GM12878 (cell line): Measurements from ENCODE around the gene GP9. TPM values are rescaled to one million over a fixed set of nuclear protein-coding genes. Genes with fewer than 3 reads are reported as not detected.

ENCODE experiments used
- ATAC-seq: fragments of 200-7000 bp; cut with Tn5 transposase; 3 replicates; pipeline ENCODE4 v1.9.1; 2020; ENCODE audit warnings: mild to moderate bottlenecking, moderate library complexity
- BruUV-seq: library from RNA; stranded (reverse); fragments of 400-500 nt; replicated peaks from 2 replicates; lab custom pipeline; 2021; lab: Mats Ljungman, UMichigan
- CTCF ChIA-PET: fragments of 300-600 bp; sonication (Branson Sonifier 250); formaldehyde crosslinking; extraction: SDS; loops from one replicate; lab custom pipeline; 2021; ENCODE audit warnings: inconsistent platforms; lab: Yijun Ruan, JAX
- POLR2A ChIA-PET: fragments of 350-600 bp; formaldehyde crosslinking; extraction: SDS; loops from one replicate; lab custom pipeline; 2021; ENCODE audit warnings: inconsistent platforms; lab: Charles Lee
- RAD21 ChIA-PET: fragments of 300-600 bp; sonication (Branson Sonifier 250); formaldehyde crosslinking; loops from one replicate; lab custom pipeline; 2023; ENCODE audit warnings: antibody characterized with exemption; ENCODE audit not compliant: unreplicated experiment; lab: Charles Lee
- SMC1A ChIA-PET: fragments of 300-600 bp; sonication (Branson Sonifier 250); formaldehyde crosslinking; loops from one replicate; lab custom pipeline; 2023; ENCODE audit not compliant: unreplicated experiment, uncharacterized antibody; lab: Charles Lee
- DNase-seq: peaks from one replicate; pipeline ENCODE4 v3.0.0-alpha.2; 2011; ENCODE audit warnings: low read depth, low spot score
- FAIRE-seq: peaks from 3 replicates; lab custom pipeline; 2011; peaks lifted over from hg19 to GRCh38; lab: Jason Lieb, UNC
- H2AFZ ChIP-seq: 2 replicates; pipeline ENCODE4 v1.6.0; 2011; ENCODE audit warnings: low read depth, low read length, control low read depth; ENCODE audit not compliant: control insufficient read depth
- H3K27ac ChIP-seq: 2 replicates; pipeline ENCODE4 v1.5.1; 2011; ENCODE audit warnings: control low read depth; ENCODE audit not compliant: control insufficient read depth, insufficient read depth
- H3K27me3 ChIP-seq, 2 experiments: replicated peaks in 1 of 2; 2 replicates each; pipeline versions ENCODE4 v1.6.0 to v1.6.1; 2011; ENCODE audit warnings: low read length in 1 of 2; ENCODE audit not compliant: control insufficient read depth in 2 of 2, insufficient read depth in 2 of 2
- H3K36me3 ChIP-seq, 2 experiments: 2 replicates each; pipeline ENCODE4 v1.5.1; 2011; ENCODE audit warnings: low read length in 1 of 2; ENCODE audit not compliant: control insufficient read depth in 2 of 2, insufficient read depth in 2 of 2
- H3K4me1 ChIP-seq: 2 replicates; pipeline ENCODE4 v1.6.1; 2011; ENCODE audit warnings: mild to moderate bottlenecking, low read length, moderate library complexity, mixed read lengths; ENCODE audit not compliant: control insufficient read depth, insufficient read depth
- H3K4me2 ChIP-seq: 2 replicates; pipeline ENCODE4 v1.6.0; 2011; ENCODE audit warnings: control low read depth; ENCODE audit not compliant: control insufficient read depth, insufficient read depth
- H3K4me3 ChIP-seq: fragments of 200-600 bp; sonication (generic); 2 replicates; pipeline ENCODE4 v1.5.1; 2016
- H3K79me2 ChIP-seq: 2 replicates; pipeline ENCODE4 v1.6.0; 2011; ENCODE audit warnings: low read length; ENCODE audit not compliant: control insufficient read depth, insufficient read depth
- H3K9ac ChIP-seq: 2 replicates; pipeline ENCODE4 v1.8.0; 2011; ENCODE audit warnings: low read length, control low read depth, mixed read lengths; ENCODE audit not compliant: control insufficient read depth, insufficient read depth
- H3K9me3 ChIP-seq: replicated peaks from 3 replicates; pipeline ENCODE4 v1.5.1; 2011; ENCODE audit warnings: mild to moderate bottlenecking, low read length; ENCODE audit not compliant: control insufficient read depth, insufficient read depth
- H4K20me1 ChIP-seq: 2 replicates; pipeline ENCODE4 v1.6.0; 2011; ENCODE audit not compliant: control insufficient read depth, insufficient read depth
- ATF7 ChIP-seq: fragments of 450-650 bp; IDR thresholded peaks from 2 replicates; pipeline ENCODE4 v1.6.1; 2016; ENCODE audit warnings: low read depth, mild to moderate bottlenecking
- CHD1 ChIP-seq: IDR thresholded peaks from 2 replicates; pipeline ENCODE4 v1.6.1; 2012; ENCODE audit warnings: low read depth, low read length, improper control_type of control experiment
- CHD4 ChIP-seq: fragments of 200-600 bp; sonication (generic); IDR thresholded peaks from 2 replicates; pipeline ENCODE4 v1.6.1; 2016; ENCODE audit warnings: mild to moderate bottlenecking
- IKZF1 ChIP-seq: fragments of 450-650 bp; conservative IDR thresholded peaks from 2 replicates; pipeline ENCODE4 v1.6.1; 2017; ENCODE audit warnings: antibody characterized with exemption, mild to moderate bottlenecking
- MXI1 ChIP-seq: fragments of 150-350 bp; IDR thresholded peaks from 2 replicates; pipeline ENCODE4 v1.6.1; 2011; ENCODE audit warnings: low read depth, mild to moderate bottlenecking, inconsistent platforms, low read length, improper control_type of control experiment
- NFIC ChIP-seq: IDR thresholded peaks from 2 replicates; pipeline ENCODE4 v1.6.1; 2012; ENCODE audit warnings: low read depth, mild to moderate bottlenecking, inconsistent platforms, low read length, moderate library complexity
- PML ChIP-seq: IDR thresholded peaks from 2 replicates; pipeline ENCODE4 v1.6.1; 2012; ENCODE audit warnings: low read length, inconsistent platforms
- POLR2AphosphoS2 ChIP-seq: IDR thresholded peaks from 2 replicates; pipeline ENCODE4 v1.6.1; 2011; ENCODE audit warnings: low read depth, mild to moderate bottlenecking, low read length, improper control_type of control experiment, moderate library complexity
- ZSCAN29 ChIP-seq: fragments of 450-650 bp; IDR thresholded peaks from 2 replicates; pipeline ENCODE4 v1.6.1; 2017; ENCODE audit warnings: mild to moderate bottlenecking, moderate library complexity
- WGBS: methylation state at CpG from one replicate; pipeline ENCODE4 v1.1.6; 2016; ENCODE audit warnings: low lambda C conversion rate; ENCODE audit not compliant: insufficient replicate concordance, insufficient coverage; ENCODE audit errors: missing lambda C conversion rate; 5-methylcytosine and 5-hydroxymethylcytosine counted together
- in situ Hi-C: fragments of 300-500 bp; cut with MboI; formaldehyde crosslinking; loops from 9 replicates; pipeline ENCODE4 v1.14.3; 2018; ENCODE audit warnings: mixed read lengths
- intact Hi-C: fragments of 100-400 bp; cut with micrococcal nuclease; formaldehyde crosslinking; loops from one replicate; pipeline ENCODE4 v1.14.2; 2022; ENCODE audit not compliant: unreplicated experiment
- polyA plus RNA-seq, 11 experiments: library from polyadenylated mRNA; depleted of rRNA in 4 of 11; unstranded in 6 of 11; stranded (reverse) in 5 of 11; fragments of >200 nt; fragmentation: Nextera tagmentation in 4 of 11; fragmentation: Illumina TruSeq in 1 of 11; extraction: Ambion mirVana in 4 of 11; extraction: Trizol in 1 of 11; gene quantifications; 1 replicate in 1 of 11; 2 replicates in 10 of 11; pipeline versions ENCODE4 v1.2.1 to v1.2.3, GENCODE V29; 2011 to 2016; ENCODE audit warnings: inconsistent platforms in 2 of 11, missing spikeins in 2 of 11, low read depth in 1 of 11
- total RNA-seq, 4 experiments: library from RNA; depleted of rRNA in 3 of 4; stranded (reverse); fragments of >200 nt in 3 of 4; fragmentation: Illumina TruSeq in 1 of 4; extraction: Trizol in 1 of 4; gene quantifications; 2 replicates each; pipeline versions ENCODE4 v1.2.1 to v1.2.3, GENCODE V29; 2013 to 2021
- TF ChIP-seq, protein P1 (sequence below): fragments of 450-650 bp; IDR thresholded peaks from 2 replicates; pipeline ENCODE4 v1.6.1; 2016; ENCODE audit warnings: mild to moderate bottlenecking
- TF ChIP-seq, protein P2 (sequence below): fragments of 450-650 bp; conservative IDR thresholded peaks from 2 replicates; pipeline ENCODE4 v1.6.1; 2017; ENCODE audit warnings: mild to moderate bottlenecking, moderate library complexity
- TF ChIP-seq, protein P3 (sequence below): fragments of 450-650 bp; IDR thresholded peaks from 2 replicates; pipeline ENCODE4 v1.6.1; 2017; ENCODE audit warnings: borderline replicate concordance
- TF ChIP-seq, protein P4 (sequence below): fragments of 450-650 bp; IDR thresholded peaks from 2 replicates; pipeline ENCODE4 v1.6.1; 2017; ENCODE audit warnings: antibody characterized with exemption, mild to moderate bottlenecking, moderate library complexity
- TF ChIP-seq, protein P5 (sequence below): fragments of 450-650 bp; formaldehyde crosslinking; IDR thresholded peaks from 2 replicates; pipeline ENCODE4 v1.4.0; 2020; ENCODE audit warnings: mild to moderate bottlenecking, moderate library complexity

Gene GP9
- total and polyA plus RNA-seq, 10 of the 15 experiments (the other 5 are each of a cell fraction or from before 2014, with no cell fraction given), result 0.15 TPM; not detected in 9

DNA sequence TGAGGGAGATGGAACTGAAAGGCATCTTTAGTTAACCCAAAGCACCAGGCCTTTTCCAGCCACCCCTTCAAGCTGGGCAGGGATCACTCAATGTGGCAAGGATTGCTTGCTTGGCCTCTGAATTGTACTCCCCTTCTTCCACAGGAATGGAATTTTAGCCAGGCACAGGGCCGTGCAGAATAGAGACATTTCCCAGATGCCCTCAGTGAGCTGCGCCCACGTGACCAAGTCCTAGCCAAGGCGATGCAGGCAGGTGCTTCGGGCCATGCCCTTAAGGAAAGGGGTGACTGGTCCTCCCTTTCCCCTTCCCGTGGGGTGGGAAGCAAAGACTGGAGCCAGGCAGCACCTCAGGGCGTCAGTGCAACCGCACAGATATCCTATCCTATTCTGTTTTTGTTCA is 17.9 kb downstream of the GP9 start:
- in situ Hi-C loops (no loop called here), intact Hi-C loops (no loop called here)
- no peaks in the 10 kb centered on the region for H3K9me3 ChIP-seq
- BruUV-seq, result no TSS peak
- ChIA-PET CTCF (no interaction called here), RAD21 (interaction anchor here (1.0 kb wide), 1 partner anchor 107 kb away, joined by 5 read pairs; no protein-coding TSS in a partner anchor), SMC1A (interaction anchor here (1.4 kb wide), 1 partner anchor 26 kb away, joined by 3 read pairs; no protein-coding TSS in a partner anchor), POLR2A (no interaction called here)
- H3K4me2 ChIP-seq, result no peak overlapping the region
- no peak overlapping the region for H2AFZ ChIP-seq
- H3K4me1 ChIP-seq, result no peaks in the 10 kb centered on the region
- DNase-seq (no peak), FAIRE-seq (no peak), ATAC-seq (no peak)
- no peaks in the 10 kb centered on the region for H3K79me2 ChIP-seq
- no peak overlapping the region for H3K27ac ChIP-seq
- no peaks in the 10 kb centered on the region for H4K20me1 ChIP-seq
- no peaks in the 10 kb centered on the region for H3K36me3 ChIP-seq
- H3K27me3 ChIP-seq, result no peaks in the 10 kb centered on the region
- no peak overlapping the region for H3K4me3 ChIP-seq
- 49% methylated on average over 8 of the region's 8 CpGs for WGBS
- H3K9ac ChIP-seq, result no peak overlapping the region
- TF ChIP-seq PML (no peak), ATF7 (no peak), ZSCAN29 (no peak), CHD1 (no peak), NFIC (no peak), MXI1 (no peak), POLR2AphosphoS2 (no peak), IKZF1 (no peak), CHD4 (no peak)
- TF ChIP-seq, protein P1, sequence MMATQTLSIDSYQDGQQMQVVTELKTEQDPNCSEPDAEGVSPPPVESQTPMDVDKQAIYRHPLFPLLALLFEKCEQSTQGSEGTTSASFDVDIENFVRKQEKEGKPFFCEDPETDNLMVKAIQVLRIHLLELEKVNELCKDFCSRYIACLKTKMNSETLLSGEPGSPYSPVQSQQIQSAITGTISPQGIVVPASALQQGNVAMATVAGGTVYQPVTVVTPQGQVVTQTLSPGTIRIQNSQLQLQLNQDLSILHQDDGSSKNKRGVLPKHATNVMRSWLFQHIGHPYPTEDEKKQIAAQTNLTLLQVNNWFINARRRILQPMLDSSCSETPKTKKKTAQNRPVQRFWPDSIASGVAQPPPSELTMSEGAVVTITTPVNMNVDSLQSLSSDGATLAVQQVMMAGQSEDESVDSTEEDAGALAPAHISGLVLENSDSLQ, result no peak
- TF ChIP-seq, protein P2, sequence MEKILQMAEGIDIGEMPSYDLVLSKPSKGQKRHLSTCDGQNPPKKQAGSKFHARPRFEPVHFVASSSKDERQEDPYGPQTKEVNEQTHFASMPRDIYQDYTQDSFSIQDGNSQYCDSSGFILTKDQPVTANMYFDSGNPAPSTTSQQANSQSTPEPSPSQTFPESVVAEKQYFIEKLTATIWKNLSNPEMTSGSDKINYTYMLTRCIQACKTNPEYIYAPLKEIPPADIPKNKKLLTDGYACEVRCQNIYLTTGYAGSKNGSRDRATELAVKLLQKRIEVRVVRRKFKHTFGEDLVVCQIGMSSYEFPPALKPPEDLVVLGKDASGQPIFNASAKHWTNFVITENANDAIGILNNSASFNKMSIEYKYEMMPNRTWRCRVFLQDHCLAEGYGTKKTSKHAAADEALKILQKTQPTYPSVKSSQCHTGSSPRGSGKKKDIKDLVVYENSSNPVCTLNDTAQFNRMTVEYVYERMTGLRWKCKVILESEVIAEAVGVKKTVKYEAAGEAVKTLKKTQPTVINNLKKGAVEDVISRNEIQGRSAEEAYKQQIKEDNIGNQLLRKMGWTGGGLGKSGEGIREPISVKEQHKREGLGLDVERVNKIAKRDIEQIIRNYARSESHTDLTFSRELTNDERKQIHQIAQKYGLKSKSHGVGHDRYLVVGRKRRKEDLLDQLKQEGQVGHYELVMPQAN, result no peak
- TF ChIP-seq, protein P3, sequence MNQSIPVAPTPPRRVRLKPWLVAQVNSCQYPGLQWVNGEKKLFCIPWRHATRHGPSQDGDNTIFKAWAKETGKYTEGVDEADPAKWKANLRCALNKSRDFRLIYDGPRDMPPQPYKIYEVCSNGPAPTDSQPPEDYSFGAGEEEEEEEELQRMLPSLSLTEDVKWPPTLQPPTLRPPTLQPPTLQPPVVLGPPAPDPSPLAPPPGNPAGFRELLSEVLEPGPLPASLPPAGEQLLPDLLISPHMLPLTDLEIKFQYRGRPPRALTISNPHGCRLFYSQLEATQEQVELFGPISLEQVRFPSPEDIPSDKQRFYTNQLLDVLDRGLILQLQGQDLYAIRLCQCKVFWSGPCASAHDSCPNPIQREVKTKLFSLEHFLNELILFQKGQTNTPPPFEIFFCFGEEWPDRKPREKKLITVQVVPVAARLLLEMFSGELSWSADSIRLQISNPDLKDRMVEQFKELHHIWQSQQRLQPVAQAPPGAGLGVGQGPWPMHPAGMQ, result no peak
- TF ChIP-seq, protein P4, sequence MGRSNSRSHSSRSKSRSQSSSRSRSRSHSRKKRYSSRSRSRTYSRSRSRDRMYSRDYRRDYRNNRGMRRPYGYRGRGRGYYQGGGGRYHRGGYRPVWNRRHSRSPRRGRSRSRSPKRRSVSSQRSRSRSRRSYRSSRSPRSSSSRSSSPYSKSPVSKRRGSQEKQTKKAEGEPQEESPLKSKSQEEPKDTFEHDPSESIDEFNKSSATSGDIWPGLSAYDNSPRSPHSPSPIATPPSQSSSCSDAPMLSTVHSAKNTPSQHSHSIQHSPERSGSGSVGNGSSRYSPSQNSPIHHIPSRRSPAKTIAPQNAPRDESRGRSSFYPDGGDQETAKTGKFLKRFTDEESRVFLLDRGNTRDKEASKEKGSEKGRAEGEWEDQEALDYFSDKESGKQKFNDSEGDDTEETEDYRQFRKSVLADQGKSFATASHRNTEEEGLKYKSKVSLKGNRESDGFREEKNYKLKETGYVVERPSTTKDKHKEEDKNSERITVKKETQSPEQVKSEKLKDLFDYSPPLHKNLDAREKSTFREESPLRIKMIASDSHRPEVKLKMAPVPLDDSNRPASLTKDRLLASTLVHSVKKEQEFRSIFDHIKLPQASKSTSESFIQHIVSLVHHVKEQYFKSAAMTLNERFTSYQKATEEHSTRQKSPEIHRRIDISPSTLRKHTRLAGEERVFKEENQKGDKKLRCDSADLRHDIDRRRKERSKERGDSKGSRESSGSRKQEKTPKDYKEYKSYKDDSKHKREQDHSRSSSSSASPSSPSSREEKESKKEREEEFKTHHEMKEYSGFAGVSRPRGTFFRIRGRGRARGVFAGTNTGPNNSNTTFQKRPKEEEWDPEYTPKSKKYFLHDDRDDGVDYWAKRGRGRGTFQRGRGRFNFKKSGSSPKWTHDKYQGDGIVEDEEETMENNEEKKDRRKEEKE, result no peak
- TF ChIP-seq, protein P5, sequence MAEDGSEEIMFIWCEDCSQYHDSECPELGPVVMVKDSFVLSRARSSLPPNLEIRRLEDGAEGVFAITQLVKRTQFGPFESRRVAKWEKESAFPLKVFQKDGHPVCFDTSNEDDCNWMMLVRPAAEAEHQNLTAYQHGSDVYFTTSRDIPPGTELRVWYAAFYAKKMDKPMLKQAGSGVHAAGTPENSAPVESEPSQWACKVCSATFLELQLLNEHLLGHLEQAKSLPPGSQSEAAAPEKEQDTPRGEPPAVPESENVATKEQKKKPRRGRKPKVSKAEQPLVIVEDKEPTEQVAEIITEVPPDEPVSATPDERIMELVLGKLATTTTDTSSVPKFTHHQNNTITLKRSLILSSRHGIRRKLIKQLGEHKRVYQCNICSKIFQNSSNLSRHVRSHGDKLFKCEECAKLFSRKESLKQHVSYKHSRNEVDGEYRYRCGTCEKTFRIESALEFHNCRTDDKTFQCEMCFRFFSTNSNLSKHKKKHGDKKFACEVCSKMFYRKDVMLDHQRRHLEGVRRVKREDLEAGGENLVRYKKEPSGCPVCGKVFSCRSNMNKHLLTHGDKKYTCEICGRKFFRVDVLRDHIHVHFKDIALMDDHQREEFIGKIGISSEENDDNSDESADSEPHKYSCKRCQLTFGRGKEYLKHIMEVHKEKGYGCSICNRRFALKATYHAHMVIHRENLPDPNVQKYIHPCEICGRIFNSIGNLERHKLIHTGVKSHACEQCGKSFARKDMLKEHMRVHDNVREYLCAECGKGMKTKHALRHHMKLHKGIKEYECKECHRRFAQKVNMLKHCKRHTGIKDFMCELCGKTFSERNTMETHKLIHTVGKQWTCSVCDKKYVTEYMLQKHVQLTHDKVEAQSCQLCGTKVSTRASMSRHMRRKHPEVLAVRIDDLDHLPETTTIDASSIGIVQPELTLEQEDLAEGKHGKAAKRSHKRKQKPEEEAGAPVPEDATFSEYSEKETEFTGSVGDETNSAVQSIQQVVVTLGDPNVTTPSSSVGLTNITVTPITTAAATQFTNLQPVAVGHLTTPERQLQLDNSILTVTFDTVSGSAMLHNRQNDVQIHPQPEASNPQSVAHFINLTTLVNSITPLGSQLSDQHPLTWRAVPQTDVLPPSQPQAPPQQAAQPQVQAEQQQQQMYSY (CRISPR knock-in tag), result no peak
